ENCODE data around the gene RTP2.

Gene RTP2, protein sequence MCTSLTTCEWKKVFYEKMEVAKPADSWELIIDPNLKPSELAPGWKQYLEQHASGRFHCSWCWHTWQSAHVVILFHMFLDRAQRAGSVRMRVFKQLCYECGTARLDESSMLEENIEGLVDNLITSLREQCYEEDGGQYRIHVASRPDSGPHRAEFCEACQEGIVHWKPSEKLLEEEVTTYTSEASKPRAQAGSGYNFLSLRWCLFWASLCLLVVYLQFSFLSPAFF

GRCh38 chr3:187702507-187703033, at the start of gene RTP2:
TSS of gene RTP2 (minus strand) at chr3:187702557. CDS start at chr3:187702128, 429 bp downstream.
- DNase-seq = no peak

- no peak for DNase-seq
These were observed 48.3 kb upstream of the RTP2 start for GRCh38 chr3:187750513-187751123.

DNA sequence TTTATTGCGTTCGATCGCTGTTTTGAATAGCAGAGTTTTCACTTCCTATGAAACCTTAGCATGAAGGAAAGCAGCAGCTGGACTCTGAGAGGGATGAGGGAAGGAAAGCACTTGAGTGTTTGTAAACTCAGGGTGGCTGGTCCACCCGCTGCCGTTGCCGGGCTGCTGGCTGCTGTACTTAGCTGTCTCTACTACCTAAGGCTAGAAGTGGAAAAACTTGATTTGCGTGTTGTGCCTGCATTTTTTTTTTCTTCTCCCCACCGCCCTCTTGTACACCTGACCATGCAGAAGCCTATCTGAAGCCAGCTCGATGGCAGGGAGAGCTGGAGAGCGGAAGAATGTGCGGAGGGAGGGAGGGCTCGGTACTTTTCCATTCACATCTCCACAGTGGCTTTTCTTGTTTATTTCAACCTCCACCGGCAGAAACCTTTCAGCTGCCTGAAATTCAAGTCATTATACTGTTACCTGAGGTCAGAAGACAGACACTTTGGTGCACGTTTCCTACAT, 47.7 kb upstream of the RTP2 start:
- DNase-seq = peak; percentile 88

DNA sequence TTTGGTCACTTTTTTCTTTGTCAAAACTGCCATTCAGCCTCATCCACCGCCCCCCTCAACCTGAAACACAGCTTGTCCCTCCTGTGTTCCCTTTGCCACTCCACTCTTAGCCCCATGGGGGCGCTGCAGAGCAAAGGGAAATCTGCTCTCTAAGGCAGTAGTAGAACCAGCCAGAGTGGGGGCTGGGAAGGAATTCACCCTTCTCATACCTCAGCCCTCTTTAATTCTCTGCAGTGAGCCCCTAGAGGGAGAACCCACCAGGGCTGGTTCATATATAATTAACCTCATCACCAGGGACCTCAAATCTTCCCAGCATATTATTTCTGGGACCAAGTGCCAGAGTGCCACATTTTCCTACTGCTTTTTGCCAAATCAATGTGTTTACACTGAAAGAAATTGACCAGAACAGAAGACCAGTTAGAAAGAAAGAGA, 45.7 kb upstream of the RTP2 start:
- DNase-seq = peak; percentile 32

DNA sequence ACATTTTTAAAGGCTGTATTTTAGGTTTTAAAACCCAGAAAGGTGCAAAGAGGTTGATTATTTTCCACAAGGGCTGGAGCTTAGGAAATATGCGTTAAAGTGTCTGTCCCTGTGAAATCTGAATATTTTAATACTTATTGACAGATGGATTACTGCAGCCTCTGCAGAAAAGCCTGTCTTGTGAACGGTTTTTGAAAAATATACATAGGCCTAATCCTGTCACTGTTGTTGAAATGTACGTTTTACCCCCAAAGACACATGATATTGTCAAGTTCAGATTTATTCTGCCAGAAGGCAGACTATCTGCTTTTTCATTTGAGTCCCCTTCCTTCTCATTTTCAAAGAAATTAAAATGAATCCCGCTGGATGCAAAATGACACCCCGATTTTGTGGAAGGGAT, 45.1 kb upstream of the RTP2 start:
- DNase-seq = no peak

DNA sequence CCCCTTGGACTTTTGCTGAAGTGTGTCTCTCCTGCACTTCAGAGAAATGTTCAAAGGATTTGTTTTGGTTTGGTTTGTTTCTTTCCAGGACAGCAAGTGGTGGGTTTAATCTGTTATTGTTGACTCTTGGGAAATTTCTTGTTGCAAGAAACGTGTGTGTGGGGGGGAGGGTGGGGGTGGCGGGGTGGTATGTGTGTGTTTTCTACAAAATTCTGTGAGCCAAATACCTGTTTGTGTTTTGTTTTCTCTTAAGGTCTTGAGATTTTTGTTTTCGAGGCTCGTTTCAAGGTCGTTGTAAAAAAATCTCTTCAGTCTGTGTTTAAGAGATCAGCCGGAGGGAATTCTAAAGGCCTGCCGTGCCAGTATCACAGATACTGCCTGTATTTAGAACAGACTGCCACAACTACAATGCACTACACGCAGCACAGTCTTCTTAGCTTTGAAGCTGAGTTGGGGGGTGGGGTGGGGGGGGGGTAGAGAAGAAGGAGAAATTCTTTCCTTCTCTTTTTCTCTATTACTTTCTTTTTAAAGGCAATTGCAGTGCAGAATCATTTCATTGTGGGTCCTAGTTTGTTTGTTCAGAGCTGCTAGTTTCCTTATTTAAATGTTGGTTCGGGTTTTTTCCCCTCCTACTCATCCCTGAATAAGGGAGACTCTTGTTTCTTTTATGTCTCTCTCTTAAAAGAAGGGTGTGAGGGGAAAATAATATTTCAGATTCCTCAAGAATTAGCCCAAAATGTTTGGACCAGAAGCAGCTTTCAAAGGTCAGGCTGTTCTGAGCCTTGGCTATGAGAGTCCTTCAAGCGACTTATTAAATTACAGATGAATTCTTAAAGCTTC, 44.3 kb upstream of the RTP2 start:
- DNase-seq = no peak

- DNase-seq = no peak
These were observed 43.7 kb upstream of the RTP2 start for GRCh38 chr3:187746059-187746441.

GRCh38 chr3:187745201-187746058, 43.1 kb upstream of the RTP2 start, which contains the start of gene BCL6:
TSS of gene BCL6 (minus strand) at chr3:187745468. CDS start at chr3:187733693, 11,775 bp downstream.
- DNase-seq = peak; percentile 87

DNA sequence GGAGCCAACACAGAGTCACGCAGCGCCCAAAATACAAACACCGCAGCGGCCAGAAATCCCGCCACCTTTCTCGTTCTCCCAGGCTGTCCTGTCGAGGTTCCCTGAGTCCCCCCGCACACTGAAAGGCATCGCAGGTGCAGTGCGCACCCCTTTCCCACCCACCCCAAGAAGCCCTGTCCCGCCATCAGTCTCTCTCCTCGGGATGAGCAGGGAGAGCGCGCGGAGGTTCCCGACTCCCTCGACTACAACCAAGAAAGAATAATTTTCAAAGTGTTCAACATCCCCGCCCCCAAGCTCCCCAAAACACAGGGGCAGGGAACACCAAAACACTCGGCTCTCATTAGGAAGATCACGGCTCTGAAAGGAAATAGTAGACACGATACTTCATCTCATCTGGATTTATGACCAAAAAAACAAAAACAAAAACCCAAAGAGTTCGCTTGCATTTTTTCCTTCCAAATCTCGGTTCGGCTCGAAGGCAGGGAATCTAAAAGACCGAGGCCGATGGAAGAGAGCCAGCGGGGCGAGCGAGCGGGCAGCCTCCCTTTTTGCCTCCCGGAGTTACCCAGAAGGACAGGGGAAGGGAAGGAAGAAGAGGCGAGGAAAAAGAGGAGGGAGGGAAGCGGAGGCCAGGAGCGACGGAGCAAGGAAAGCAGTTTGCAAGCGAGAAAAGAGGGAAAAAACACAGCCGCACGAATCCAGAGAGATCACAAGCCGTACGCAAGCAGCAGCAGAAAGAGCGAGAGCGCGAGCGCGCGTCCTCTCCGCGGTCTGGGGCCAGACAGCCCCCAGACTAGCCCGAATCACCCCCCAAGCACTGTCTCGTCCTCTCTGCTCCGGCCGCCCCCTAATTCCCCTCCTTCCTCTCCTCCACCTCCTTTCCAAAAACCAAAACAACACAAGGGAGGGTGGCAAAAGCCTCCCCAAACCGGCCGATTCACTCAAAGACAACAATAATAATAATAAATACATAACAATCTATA, 42.1 kb upstream of the RTP2 start:
- no peak for DNase-seq

- DNase-seq = peak; percentile 17
These were observed 41.1 kb upstream of the RTP2 start for GRCh38 chr3:187743195-187744141.

DNA sequence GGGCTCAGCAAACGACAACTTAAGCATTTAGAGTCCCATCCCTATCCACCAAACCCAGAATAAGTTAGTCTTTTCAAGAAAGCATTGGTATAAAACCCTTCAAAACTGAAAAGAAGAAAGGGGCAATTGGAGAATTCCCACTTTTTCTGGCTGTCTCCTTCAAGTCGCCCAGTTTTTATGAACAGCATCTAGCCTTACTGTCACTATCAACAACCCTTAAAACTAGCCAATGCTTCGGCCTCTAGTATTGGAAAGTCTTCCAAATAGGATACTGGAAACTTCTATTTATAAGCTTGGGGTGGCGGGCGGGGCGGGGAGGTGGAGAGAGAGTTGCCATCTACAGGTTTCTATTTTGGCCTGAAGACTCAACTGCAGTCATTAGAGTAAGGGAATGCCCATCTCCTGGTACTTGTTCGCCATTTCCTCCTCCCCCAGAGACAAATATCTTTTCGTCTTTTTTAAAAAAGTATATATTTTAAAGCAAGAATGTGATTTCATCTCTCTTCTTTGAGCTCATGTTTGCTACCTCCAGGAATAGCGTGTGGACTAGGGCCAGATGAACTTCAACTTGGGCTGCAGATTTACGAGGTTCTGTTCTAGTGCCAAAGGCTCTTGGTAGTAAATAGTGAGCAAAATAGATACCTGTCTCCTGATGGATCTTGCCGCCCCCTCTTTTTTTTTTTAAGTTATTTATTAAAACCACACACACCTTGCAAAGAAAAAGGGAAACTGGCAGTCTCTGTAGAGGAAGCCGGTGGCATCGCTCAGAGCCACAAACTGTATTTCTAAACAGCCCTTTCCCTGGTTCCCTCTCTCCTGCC, 40.2 kb upstream of the RTP2 start:
- DNase-seq = no peak

DNA sequence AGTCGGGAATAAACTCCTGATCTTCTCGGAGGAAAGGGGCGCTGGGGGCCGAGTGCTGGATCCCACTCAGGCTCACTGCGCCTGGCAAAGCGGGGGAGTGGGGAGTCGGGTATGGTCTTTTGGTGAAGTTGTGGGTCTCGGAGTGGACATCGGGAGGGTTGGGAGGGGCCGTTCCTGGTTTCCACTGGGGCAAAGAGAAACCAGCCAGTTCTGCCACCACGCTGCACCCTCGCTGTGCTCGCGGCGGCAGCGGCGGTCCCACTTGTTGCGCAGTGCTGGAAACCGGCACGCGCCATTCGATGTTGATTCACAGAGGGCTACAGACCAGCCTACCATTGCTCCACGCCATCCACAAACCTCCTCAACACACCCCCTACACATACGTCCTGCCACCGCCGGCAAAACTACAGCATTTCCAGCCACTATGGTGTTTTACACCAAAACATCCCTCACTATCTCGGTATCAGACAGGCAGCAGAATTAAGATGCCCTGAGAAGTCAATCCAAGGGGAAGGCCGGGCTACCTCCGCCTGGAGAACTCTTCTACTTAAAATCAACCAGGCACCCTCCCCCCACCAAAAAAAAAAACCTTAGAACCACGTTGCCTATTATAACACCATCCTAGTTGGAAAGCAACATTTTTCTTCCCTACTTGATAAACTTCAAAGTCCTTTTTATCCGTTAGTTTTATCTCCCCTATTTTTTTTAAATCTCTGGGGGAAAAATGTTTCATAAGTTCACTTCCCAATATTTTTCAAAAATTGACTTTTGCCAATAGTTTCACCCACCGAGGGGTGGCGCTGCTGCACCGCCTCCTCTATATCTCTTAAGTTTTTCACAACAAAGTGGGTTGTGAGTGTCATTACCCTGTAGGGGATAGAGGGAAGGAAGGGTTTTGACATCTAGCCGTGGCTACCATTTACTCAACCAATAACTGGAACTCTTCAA, 39.3 kb upstream of the RTP2 start:
- peak; percentile 9 for DNase-seq

DNA sequence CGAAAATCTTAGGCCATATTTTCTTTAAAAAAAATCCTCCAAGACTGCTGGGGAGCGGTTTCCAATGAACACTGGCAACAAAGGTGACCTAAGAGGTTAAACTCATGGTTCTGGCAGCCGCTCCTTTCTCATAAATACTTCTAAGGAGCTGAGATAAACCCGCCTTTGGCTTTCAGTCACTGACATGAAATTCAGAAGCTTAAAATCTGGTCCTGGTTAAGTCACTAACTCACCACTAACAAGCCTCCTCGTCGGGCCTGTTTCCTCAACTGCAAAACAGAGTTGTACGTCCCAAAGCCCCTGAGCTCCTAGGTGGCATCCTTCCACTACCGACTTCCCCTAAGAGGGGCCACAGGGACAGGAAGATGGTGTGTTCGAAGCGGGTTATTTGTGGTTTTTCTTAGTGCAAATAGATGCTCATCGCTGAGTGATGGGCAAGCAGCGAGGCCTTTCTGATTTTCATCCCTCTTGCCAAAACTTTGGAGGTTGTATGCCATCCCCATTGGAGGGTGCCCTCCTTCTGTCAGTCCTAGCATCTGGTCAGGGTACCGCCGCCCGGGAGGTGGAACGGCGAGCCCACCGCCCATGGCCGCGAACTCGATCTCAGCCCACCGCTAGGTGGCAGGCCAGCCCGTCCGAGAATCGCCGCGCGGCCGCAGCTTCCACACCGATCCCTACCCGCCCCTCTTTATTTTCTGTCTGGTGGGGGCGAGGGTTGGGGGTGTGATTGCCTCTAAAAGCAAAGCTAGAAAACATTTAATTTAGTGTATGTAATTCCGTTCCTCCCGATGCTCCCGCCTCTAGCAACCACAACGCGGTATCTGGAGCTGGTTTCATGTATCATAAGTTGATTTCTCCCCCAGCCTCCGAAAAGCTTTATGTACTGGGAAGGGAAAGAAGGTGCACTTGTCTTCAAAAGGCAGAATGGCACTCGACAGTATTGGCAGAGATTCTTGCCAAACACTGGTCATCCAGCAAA, 38.4 kb upstream of the RTP2 start:
- peak; percentile 4 for DNase-seq

GRCh38 chr3:187739561-187740332, 37.4 kb upstream of the RTP2 start:
- DNase-seq = peak; percentile 39

- DNase-seq = no peak
These were observed 36.8 kb upstream of the RTP2 start for GRCh38 chr3:187739094-187739560.
